HepG2 (cell line): ENCODE results near the gene RPP14. TPM values are rescaled to one million over a fixed set of nuclear protein-coding genes. Genes with fewer than 3 reads are reported as not detected.
A peak's percentile ranks its signal among the peaks of the same experiment; 100 is the strongest.

ENCODE experiments used
- ARNTL ChIP-seq: sonication (generic); formaldehyde crosslinking; IDR thresholded peaks from 2 replicates; pipeline ENCODE4 v1.4.0; 2020; ENCODE audit warnings: mild to moderate bottlenecking, missing genetic modification reagents
- ATF1 ChIP-seq: IDR thresholded peaks from 2 replicates; pipeline ENCODE4 v1.6.1; 2016; ENCODE audit warnings: mild to moderate bottlenecking, control low read depth
- FOSL1 ChIP-seq: sonication (generic); formaldehyde crosslinking; IDR thresholded peaks from 2 replicates; pipeline ENCODE4 v1.9.0; 2021; ENCODE audit warnings: missing genetic modification reagents, borderline replicate concordance
- HNRNPK ChIP-seq: fragments of 200-400 bp; formaldehyde crosslinking; IDR thresholded peaks from 2 replicates; pipeline ENCODE4 v1.6.1; 2018; ENCODE audit warnings: low read length, low read depth, moderate library complexity, mild to moderate bottlenecking; ENCODE audit not compliant: poor library complexity, severe bottlenecking
- KAT8 ChIP-seq: IDR thresholded peaks from 2 replicates; pipeline ENCODE4 v1.6.1; 2016; ENCODE audit warnings: missing genetic modification reagents, missing compliant biosample characterization
- KMT2A ChIP-seq: sonication (generic); formaldehyde crosslinking; IDR thresholded peaks from 2 replicates; pipeline ENCODE4 v1.4.0; 2020; ENCODE audit warnings: missing genetic modification reagents
- MIER3 ChIP-seq: IDR thresholded peaks from 2 replicates; pipeline ENCODE4 v1.6.1; 2016; ENCODE audit warnings: missing compliant biosample characterization, borderline replicate concordance
- MLLT10 ChIP-seq: sonication (generic); formaldehyde crosslinking; IDR thresholded peaks from 2 replicates; pipeline ENCODE4 v1.4.0; 2020; ENCODE audit warnings: missing genetic modification reagents
- MLXIP ChIP-seq: sonication (generic); formaldehyde crosslinking; IDR thresholded peaks from 2 replicates; pipeline ENCODE4 v1.9.0; 2021; ENCODE audit warnings: missing genetic modification reagents, borderline replicate concordance
- NPAS2 ChIP-seq: sonication (generic); formaldehyde crosslinking; IDR thresholded peaks from 2 replicates; pipeline ENCODE4 v1.8.0; 2022; ENCODE audit warnings: mild to moderate bottlenecking, missing genetic modification reagents, borderline replicate concordance
- PAWR ChIP-seq: sonication (generic); formaldehyde crosslinking; IDR thresholded peaks from 2 replicates; pipeline ENCODE4 v1.4.0; 2020; ENCODE audit warnings: missing genetic modification reagents, mild to moderate bottlenecking, borderline replicate concordance
- PBX3 ChIP-seq: sonication (generic); formaldehyde crosslinking; IDR thresholded peaks from 2 replicates; pipeline ENCODE4 v1.8.1; 2023; ENCODE audit warnings: missing genetic modification reagents, inconsistent platforms, borderline replicate concordance
- RBFOX2 ChIP-seq: fragments of 200-400 bp; formaldehyde crosslinking; IDR thresholded peaks from 2 replicates; pipeline ENCODE4 v1.6.1; 2017; ENCODE audit warnings: low read depth, mild to moderate bottlenecking, low read length
- RCOR2 ChIP-seq: IDR thresholded peaks from 2 replicates; pipeline ENCODE4 v1.6.1; 2016; ENCODE audit warnings: missing biosample characterization, missing genetic modification reagents
- SMARCE1 ChIP-seq: fragments of 450-650 bp; IDR thresholded peaks from 2 replicates; pipeline ENCODE4 v1.6.1; 2017; ENCODE audit warnings: borderline replicate concordance
- SP5 ChIP-seq: IDR thresholded peaks from 2 replicates; pipeline ENCODE4 v1.6.1; 2016; ENCODE audit warnings: low read depth, borderline replicate concordance
- ZBTB43 ChIP-seq: sonication (generic); formaldehyde crosslinking; conservative IDR thresholded peaks from 2 replicates; pipeline ENCODE4 v1.4.0; 2020; ENCODE audit warnings: missing genetic modification reagents
- ZNF367 ChIP-seq: sonication (generic); formaldehyde crosslinking; IDR thresholded peaks from 2 replicates; pipeline ENCODE4 v1.4.0; 2020; ENCODE audit warnings: missing genetic modification reagents, borderline replicate concordance
- ZNF713 ChIP-seq: sonication (generic); formaldehyde crosslinking; IDR thresholded peaks from 2 replicates; pipeline ENCODE4 v1.4.0; 2020; ENCODE audit warnings: mild to moderate bottlenecking, missing genetic modification reagents
- ZNF775 ChIP-seq: sonication (generic); formaldehyde crosslinking; IDR thresholded peaks from 2 replicates; pipeline ENCODE4 v1.4.0; 2020; ENCODE audit warnings: missing genetic modification reagents, mild to moderate bottlenecking, moderate library complexity, borderline replicate concordance
- ZNF792 ChIP-seq: IDR thresholded peaks from 2 replicates; pipeline ENCODE4 v1.6.1; 2016
- ZSCAN31 ChIP-seq: sonication (generic); formaldehyde crosslinking; IDR thresholded peaks from 2 replicates; pipeline ENCODE4 v1.5.0; 2020; ENCODE audit warnings: low read depth, mild to moderate bottlenecking, missing genetic modification reagents
- polyA plus RNA-seq, 8 experiments: library from polyadenylated mRNA; depleted of rRNA in 3 of 8; stranded (reverse) in 7 of 8; unstranded in 1 of 8; fragments of >200 nt; fragmentation: Illumina TruSeq in 4 of 8; extraction: Trizol in 4 of 8; gene quantifications; 2 replicates each; pipeline versions ENCODE4 v1.2.1 to v1.2.3, GENCODE V29; 2011 to 2016; ENCODE audit warnings: low read depth in 4 of 8, missing spikeins in 1 of 8, mixed read lengths in 1 of 8; ENCODE audit not compliant: insufficient read depth in 1 of 8
- total RNA-seq, 5 experiments: library from RNA; depleted of rRNA; stranded (reverse); fragments of >200 nt; fragmentation: Illumina TruSeq; extraction: Trizol; gene quantifications; 2 replicates each; pipeline ENCODE4 v1.2.3, GENCODE V29; 2016; ENCODE audit warnings: low read depth in 1 of 5
- TF ChIP-seq, protein P1 (sequence below): sonication (generic); formaldehyde crosslinking; IDR thresholded peaks from 2 replicates; pipeline ENCODE4 v1.4.0; 2020; ENCODE audit warnings: missing genetic modification reagents, borderline replicate concordance

Gene RPP14
- total and polyA plus RNA-seq, 2 of the 13 experiments (the other 11 are each of a cell fraction or from before 2014, with no cell fraction given), result 15.4 to 16.2 TPM

GRCh38 chr3:58305882-58306711 lies at the start of gene RPP14, which contains the start of gene HTD2 (continued):
- no peak for TF ChIP-seq MLXIP (CRISPR knock-in tag)
- TF ChIP-seq KMT2A, result peak; percentile 80
- no peak; the same call in 1 of the 2 replicates for TF ChIP-seq ZNF792
- TF ChIP-seq ZSCAN31 (CRISPR knock-in tag), result peak; percentile 87
- TF ChIP-seq ZNF367 (CRISPR knock-in tag), result no peak
- TF ChIP-seq SMARCE1, result no peak
- TF ChIP-seq ZNF775, result no peak
- no peak for TF ChIP-seq RCOR2 (CRISPR knock-in tag)
- TF ChIP-seq PBX3 (CRISPR knock-in tag), result no peak
- TF ChIP-seq ARNTL, result no peak
- no peak for TF ChIP-seq NPAS2 (CRISPR knock-in tag)
- TF ChIP-seq RBFOX2, result peak; percentile 95
- TF ChIP-seq MLLT10 (CRISPR knock-in tag), result no peak
- TF ChIP-seq HNRNPK, result no peak
- TF ChIP-seq ZNF713 (CRISPR knock-in tag), result no peak
- no peak for TF ChIP-seq FOSL1 (CRISPR knock-in tag)
- TF ChIP-seq, protein P1, sequence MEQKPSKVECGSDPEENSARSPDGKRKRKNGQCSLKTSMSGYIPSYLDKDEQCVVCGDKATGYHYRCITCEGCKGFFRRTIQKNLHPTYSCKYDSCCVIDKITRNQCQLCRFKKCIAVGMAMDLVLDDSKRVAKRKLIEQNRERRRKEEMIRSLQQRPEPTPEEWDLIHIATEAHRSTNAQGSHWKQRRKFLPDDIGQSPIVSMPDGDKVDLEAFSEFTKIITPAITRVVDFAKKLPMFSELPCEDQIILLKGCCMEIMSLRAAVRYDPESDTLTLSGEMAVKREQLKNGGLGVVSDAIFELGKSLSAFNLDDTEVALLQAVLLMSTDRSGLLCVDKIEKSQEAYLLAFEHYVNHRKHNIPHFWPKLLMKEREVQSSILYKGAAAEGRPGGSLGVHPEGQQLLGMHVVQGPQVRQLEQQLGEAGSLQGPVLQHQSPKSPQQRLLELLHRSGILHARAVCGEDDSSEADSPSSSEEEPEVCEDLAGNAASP (CRISPR knock-in tag), result peak; percentile 59
- TF ChIP-seq ZBTB43 (CRISPR knock-in tag), result no peak; the same call in none of the 2 replicates
- TF ChIP-seq ATF1 (CRISPR knock-in tag), result peak; percentile 97
- peak; percentile 96 for TF ChIP-seq KAT8
- no peak for TF ChIP-seq PAWR (CRISPR knock-in tag)
- peak; percentile 92 for TF ChIP-seq MIER3 (CRISPR knock-in tag)
- peak; percentile 60 for TF ChIP-seq SP5 (CRISPR knock-in tag)
